GM12878 (cell line): ENCODE results near the gene SOCS4. TPM values are rescaled to one million over a fixed set of nuclear protein-coding genes. Genes with fewer than 3 reads are reported as not detected.
A peak's percentile ranks its signal among the peaks of the same experiment; 100 is the strongest.

Experiments used
- ATAC-seq: fragments of 200-7000 bp; cut with Tn5 transposase; 3 replicates; pipeline ENCODE4 v1.9.1; 2020; ENCODE audit warnings: mild to moderate bottlenecking, moderate library complexity
- BruUV-seq: library from RNA; stranded (reverse); fragments of 400-500 nt; replicated peaks from 2 replicates; lab custom pipeline; 2021; lab: Mats Ljungman, UMichigan
- CTCF ChIA-PET: fragments of 300-600 bp; sonication (Branson Sonifier 250); formaldehyde crosslinking; extraction: SDS; loops from one replicate; lab custom pipeline; 2021; ENCODE audit warnings: inconsistent platforms; lab: Yijun Ruan, JAX
- POLR2A ChIA-PET: fragments of 350-600 bp; formaldehyde crosslinking; extraction: SDS; loops from one replicate; lab custom pipeline; 2021; ENCODE audit warnings: inconsistent platforms; lab: Charles Lee
- RAD21 ChIA-PET: fragments of 300-600 bp; sonication (Branson Sonifier 250); formaldehyde crosslinking; loops from one replicate; lab custom pipeline; 2023; ENCODE audit warnings: antibody characterized with exemption; ENCODE audit not compliant: unreplicated experiment; lab: Charles Lee
- SMC1A ChIA-PET: fragments of 300-600 bp; sonication (Branson Sonifier 250); formaldehyde crosslinking; loops from one replicate; lab custom pipeline; 2023; ENCODE audit not compliant: unreplicated experiment, uncharacterized antibody; lab: Charles Lee
- DNase-seq: peaks from one replicate; pipeline ENCODE4 v3.0.0-alpha.2; 2011; ENCODE audit warnings: low read depth, low spot score
- FAIRE-seq: peaks from 3 replicates; lab custom pipeline; 2011; peaks lifted over from hg19 to GRCh38; lab: Jason Lieb, UNC
- H2AFZ ChIP-seq: 2 replicates; pipeline ENCODE4 v1.6.0; 2011; ENCODE audit warnings: low read depth, low read length, control low read depth; ENCODE audit not compliant: control insufficient read depth
- H3K27ac ChIP-seq: 2 replicates; pipeline ENCODE4 v1.5.1; 2011; ENCODE audit warnings: control low read depth; ENCODE audit not compliant: control insufficient read depth, insufficient read depth
- H3K27me3 ChIP-seq, 2 experiments: replicated peaks in 1 of 2; 2 replicates each; pipeline versions ENCODE4 v1.6.0 to v1.6.1; 2011; ENCODE audit warnings: low read length in 1 of 2; ENCODE audit not compliant: control insufficient read depth in 2 of 2, insufficient read depth in 2 of 2
- H3K36me3 ChIP-seq, 2 experiments: 2 replicates each; pipeline ENCODE4 v1.5.1; 2011; ENCODE audit warnings: low read length in 1 of 2; ENCODE audit not compliant: control insufficient read depth in 2 of 2, insufficient read depth in 2 of 2
- H3K4me1 ChIP-seq: 2 replicates; pipeline ENCODE4 v1.6.1; 2011; ENCODE audit warnings: mild to moderate bottlenecking, low read length, moderate library complexity, mixed read lengths; ENCODE audit not compliant: control insufficient read depth, insufficient read depth
- H3K4me2 ChIP-seq: 2 replicates; pipeline ENCODE4 v1.6.0; 2011; ENCODE audit warnings: control low read depth; ENCODE audit not compliant: control insufficient read depth, insufficient read depth
- H3K4me3 ChIP-seq: fragments of 200-600 bp; sonication (generic); 2 replicates; pipeline ENCODE4 v1.5.1; 2016
- H3K79me2 ChIP-seq: 2 replicates; pipeline ENCODE4 v1.6.0; 2011; ENCODE audit warnings: low read length; ENCODE audit not compliant: control insufficient read depth, insufficient read depth
- H3K9ac ChIP-seq: 2 replicates; pipeline ENCODE4 v1.8.0; 2011; ENCODE audit warnings: low read length, control low read depth, mixed read lengths; ENCODE audit not compliant: control insufficient read depth, insufficient read depth
- H3K9me3 ChIP-seq: replicated peaks from 3 replicates; pipeline ENCODE4 v1.5.1; 2011; ENCODE audit warnings: mild to moderate bottlenecking, low read length; ENCODE audit not compliant: control insufficient read depth, insufficient read depth
- H4K20me1 ChIP-seq: 2 replicates; pipeline ENCODE4 v1.6.0; 2011; ENCODE audit not compliant: control insufficient read depth, insufficient read depth
- BHLHE40 ChIP-seq, 2 experiments: fragments of 450-650 bp in 1 of 2; IDR thresholded peaks; 2 replicates each; pipeline ENCODE4 v1.6.1; 2011 to 2017; ENCODE audit warnings: low read depth in 2 of 2, borderline replicate concordance in 1 of 2, improper control_type of control experiment in 1 of 2, low read length in 1 of 2, mild to moderate bottlenecking in 1 of 2
- MTA2 ChIP-seq: fragments of 450-650 bp; IDR thresholded peaks from 2 replicates; pipeline ENCODE4 v1.6.1; 2016; ENCODE audit warnings: low read depth, mild to moderate bottlenecking, moderate library complexity
- MYB ChIP-seq: fragments of 150-350 bp; IDR thresholded peaks from 2 replicates; pipeline ENCODE4 v1.6.1; 2014; ENCODE audit warnings: mild to moderate bottlenecking, low read depth, low read length, borderline replicate concordance
- NFIC ChIP-seq: IDR thresholded peaks from 2 replicates; pipeline ENCODE4 v1.6.1; 2012; ENCODE audit warnings: low read depth, mild to moderate bottlenecking, inconsistent platforms, low read length, moderate library complexity
- TARDBP ChIP-seq: IDR thresholded peaks from 2 replicates; pipeline ENCODE4 v1.6.1; 2016; ENCODE audit warnings: borderline replicate concordance
- WGBS: methylation state at CpG from one replicate; pipeline ENCODE4 v1.1.6; 2016; ENCODE audit warnings: low lambda C conversion rate; ENCODE audit not compliant: insufficient replicate concordance, insufficient coverage; ENCODE audit errors: missing lambda C conversion rate; 5-methylcytosine and 5-hydroxymethylcytosine counted together
- in situ Hi-C: fragments of 300-500 bp; cut with MboI; formaldehyde crosslinking; loops from 9 replicates; pipeline ENCODE4 v1.14.3; 2018; ENCODE audit warnings: mixed read lengths
- intact Hi-C: fragments of 100-400 bp; cut with micrococcal nuclease; formaldehyde crosslinking; loops from one replicate; pipeline ENCODE4 v1.14.2; 2022; ENCODE audit not compliant: unreplicated experiment
- polyA plus RNA-seq, 11 experiments: library from polyadenylated mRNA; depleted of rRNA in 4 of 11; unstranded in 6 of 11; stranded (reverse) in 5 of 11; fragments of >200 nt; fragmentation: Nextera tagmentation in 4 of 11; fragmentation: Illumina TruSeq in 1 of 11; extraction: Ambion mirVana in 4 of 11; extraction: Trizol in 1 of 11; gene quantifications; 1 replicate in 1 of 11; 2 replicates in 10 of 11; pipeline versions ENCODE4 v1.2.1 to v1.2.3, GENCODE V29; 2011 to 2016; ENCODE audit warnings: inconsistent platforms in 2 of 11, missing spikeins in 2 of 11, low read depth in 1 of 11
- total RNA-seq, 4 experiments: library from RNA; depleted of rRNA in 3 of 4; stranded (reverse); fragments of >200 nt in 3 of 4; fragmentation: Illumina TruSeq in 1 of 4; extraction: Trizol in 1 of 4; gene quantifications; 2 replicates each; pipeline versions ENCODE4 v1.2.1 to v1.2.3, GENCODE V29; 2013 to 2021
- TF ChIP-seq, protein P1 (sequence below): IDR thresholded peaks from 2 replicates; pipeline ENCODE4 v1.6.1; 2012; ENCODE audit warnings: mild to moderate bottlenecking, low read depth, low read length
- TF ChIP-seq, protein P2 (sequence below): fragments of 450-650 bp; IDR thresholded peaks from 2 replicates; pipeline ENCODE4 v1.6.1; 2017; ENCODE audit warnings: mild to moderate bottlenecking, low read depth, inconsistent platforms; ENCODE audit not compliant: poor library complexity, severe bottlenecking

The SOCS4 gene
- total and polyA plus RNA-seq, 10 of the 15 experiments (the other 5 are each of a cell fraction or from before 2014, with no cell fraction given), result 5.7 to 31.5 (median 20.8) TPM

DNA sequence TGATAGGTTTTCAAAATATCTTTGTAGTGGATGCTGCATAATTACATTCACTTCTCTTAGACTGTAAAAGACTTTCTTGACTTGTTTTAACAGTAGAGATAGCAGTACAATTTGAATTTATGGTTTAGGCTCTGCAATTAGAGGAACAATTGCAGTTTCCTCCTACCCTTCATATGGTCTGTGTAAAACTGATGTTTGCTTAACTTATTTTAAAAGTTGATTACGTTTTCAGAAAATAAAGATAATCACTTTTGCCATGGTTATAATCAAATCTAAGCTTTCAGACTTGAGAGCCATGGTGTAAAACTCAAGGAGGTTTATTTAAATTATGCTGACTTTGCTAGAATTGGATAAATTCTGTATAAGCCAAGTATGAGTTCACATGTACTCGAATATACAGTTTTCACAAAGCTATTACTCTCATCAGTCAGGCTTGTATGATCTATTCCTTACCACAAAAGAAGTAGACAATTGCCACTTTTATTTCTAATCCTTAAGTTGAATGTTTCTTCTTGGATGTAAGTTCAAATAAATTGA is 21.9 kb downstream of the SOCS4 start (continued):
- TF ChIP-seq, protein P1, sequence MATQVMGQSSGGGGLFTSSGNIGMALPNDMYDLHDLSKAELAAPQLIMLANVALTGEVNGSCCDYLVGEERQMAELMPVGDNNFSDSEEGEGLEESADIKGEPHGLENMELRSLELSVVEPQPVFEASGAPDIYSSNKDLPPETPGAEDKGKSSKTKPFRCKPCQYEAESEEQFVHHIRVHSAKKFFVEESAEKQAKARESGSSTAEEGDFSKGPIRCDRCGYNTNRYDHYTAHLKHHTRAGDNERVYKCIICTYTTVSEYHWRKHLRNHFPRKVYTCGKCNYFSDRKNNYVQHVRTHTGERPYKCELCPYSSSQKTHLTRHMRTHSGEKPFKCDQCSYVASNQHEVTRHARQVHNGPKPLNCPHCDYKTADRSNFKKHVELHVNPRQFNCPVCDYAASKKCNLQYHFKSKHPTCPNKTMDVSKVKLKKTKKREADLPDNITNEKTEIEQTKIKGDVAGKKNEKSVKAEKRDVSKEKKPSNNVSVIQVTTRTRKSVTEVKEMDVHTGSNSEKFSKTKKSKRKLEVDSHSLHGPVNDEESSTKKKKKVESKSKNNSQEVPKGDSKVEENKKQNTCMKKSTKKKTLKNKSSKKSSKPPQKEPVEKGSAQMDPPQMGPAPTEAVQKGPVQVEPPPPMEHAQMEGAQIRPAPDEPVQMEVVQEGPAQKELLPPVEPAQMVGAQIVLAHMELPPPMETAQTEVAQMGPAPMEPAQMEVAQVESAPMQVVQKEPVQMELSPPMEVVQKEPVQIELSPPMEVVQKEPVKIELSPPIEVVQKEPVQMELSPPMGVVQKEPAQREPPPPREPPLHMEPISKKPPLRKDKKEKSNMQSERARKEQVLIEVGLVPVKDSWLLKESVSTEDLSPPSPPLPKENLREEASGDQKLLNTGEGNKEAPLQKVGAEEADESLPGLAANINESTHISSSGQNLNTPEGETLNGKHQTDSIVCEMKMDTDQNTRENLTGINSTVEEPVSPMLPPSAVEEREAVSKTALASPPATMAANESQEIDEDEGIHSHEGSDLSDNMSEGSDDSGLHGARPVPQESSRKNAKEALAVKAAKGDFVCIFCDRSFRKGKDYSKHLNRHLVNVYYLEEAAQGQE, result no peak
- no peak for TF ChIP-seq MYB

- peak overlapping the region; percentile 69 for H3K4me3 ChIP-seq
- H3K36me3 ChIP-seq, result peaks cover 0 to 5% of the 10 kb centered on the region in 2 experiments; a peak in 2 of 4 replicates
- DNase-seq, result no peak
- H3K27ac ChIP-seq, result peak overlapping the region; percentile 99
- intact Hi-C loops, result loop anchor here (2.0 kb wide), 1 partner anchor 52 kb away; no protein-coding TSS in a partner anchor
- H3K9me3 ChIP-seq, result no peaks in the 10 kb centered on the region; the same call in 2 of the 3 replicates
- CTCF ChIA-PET, result interaction anchor here (0.6 to 3.4 kb wide), 38 partner anchors 8 to 303 kb away, joined by 3 to 44 read pairs (median 6); partner anchors contain the start of genes FBXO34, SOCS4 and WDHD1
- POLR2A ChIA-PET, result interaction anchor here (0.8 to 3.1 kb wide), 15 partner anchors 8 to 141 kb away, joined by 3 to 48 read pairs (median 4); partner anchors contain the start of genes DLGAP5, SOCS4 and WDHD1
- peaks cover 46% of the 10 kb centered on the region for H3K79me2 ChIP-seq
- no peaks in the 10 kb centered on the region; the same call in 1 of the 2 replicates for H3K4me1 ChIP-seq
- H3K4me2 ChIP-seq, result peak overlapping the region; percentile 80
- H3K27me3 ChIP-seq, result no peaks in the 10 kb centered on the region
- SMC1A ChIA-PET, result interaction anchor here (0.8 to 5.8 kb wide), 18 partner anchors 14 to 109 kb away, joined by 3 to 98 read pairs (median 8); partner anchors contain the start of gene WDHD1
- TF ChIP-seq TARDBP (no peak), NFIC (0 out of 2 replicates have a peak, but pooled peaks have one; percentile 33), BHLHE40 (IDR thresholded peaks at IDR 0.05; ENCODE audit: borderline replicate concordance in 1 of 2, low read depth in 2 of 2, low read length in 1 of 2) (no peak), MTA2 (0 out of 2 replicates have a peak, but pooled peaks have one; percentile 25)
- TF ChIP-seq, protein P2, sequence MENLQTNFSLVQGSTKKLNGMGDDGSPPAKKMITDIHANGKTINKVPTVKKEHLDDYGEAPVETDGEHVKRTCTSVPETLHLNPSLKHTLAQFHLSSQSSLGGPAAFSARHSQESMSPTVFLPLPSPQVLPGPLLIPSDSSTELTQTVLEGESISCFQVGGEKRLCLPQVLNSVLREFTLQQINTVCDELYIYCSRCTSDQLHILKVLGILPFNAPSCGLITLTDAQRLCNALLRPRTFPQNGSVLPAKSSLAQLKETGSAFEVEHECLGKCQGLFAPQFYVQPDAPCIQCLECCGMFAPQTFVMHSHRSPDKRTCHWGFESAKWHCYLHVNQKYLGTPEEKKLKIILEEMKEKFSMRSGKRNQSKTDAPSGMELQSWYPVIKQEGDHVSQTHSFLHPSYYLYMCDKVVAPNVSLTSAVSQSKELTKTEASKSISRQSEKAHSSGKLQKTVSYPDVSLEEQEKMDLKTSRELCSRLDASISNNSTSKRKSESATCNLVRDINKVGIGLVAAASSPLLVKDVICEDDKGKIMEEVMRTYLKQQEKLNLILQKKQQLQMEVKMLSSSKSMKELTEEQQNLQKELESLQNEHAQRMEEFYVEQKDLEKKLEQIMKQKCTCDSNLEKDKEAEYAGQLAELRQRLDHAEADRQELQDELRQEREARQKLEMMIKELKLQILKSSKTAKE, result peak; percentile 52
- TF ChIP-seq, all 136 proteins: peak for 3
- RAD21 ChIA-PET, result interaction anchor here (0.7 to 3.6 kb wide), 24 partner anchors 8 to 303 kb away, joined by 3 to 49 read pairs (median 7); partner anchors contain the start of genes DLGAP5, SOCS4 and WDHD1
- in situ Hi-C loops, result no loop called here
- Histone ChIP-seq H3K9ac (peak overlapping the region; percentile 99), H4K20me1 (no peaks in the 10 kb centered on the region), H2AFZ (peak overlapping the region; percentile 90)
- FAIRE-seq (no peak), ATAC-seq (peak; percentile 53)
- BruUV-seq, result TSS peak; percentile 97
- WGBS, result 3% methylated on average over 10 of the region's 10 CpGs
Observed at GRCh38 chr14:55051165-55051422, 24.1 kb downstream of the SOCS4 start.
